Measurements from ENCODE around the gene TREH.

DNA sequence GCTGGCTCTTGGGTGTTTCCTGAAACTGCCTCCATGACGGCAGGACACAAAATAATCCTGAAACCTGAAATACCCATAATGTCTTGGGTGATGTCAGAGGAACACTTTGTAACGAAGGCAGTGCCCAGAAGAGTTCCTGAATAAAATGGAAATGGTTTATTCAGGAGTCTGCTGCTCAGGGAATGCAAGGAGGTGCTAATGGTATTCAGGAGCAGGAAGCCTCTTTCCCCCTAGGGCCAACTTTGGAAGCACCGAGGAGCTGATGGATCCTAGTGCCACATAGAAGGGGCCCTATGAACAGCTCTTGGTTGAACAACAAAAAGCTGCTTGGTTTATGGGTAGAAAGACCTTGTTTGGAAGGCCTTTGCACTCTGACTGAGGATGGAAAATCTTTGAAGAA lies 15.5 kb downstream of the TREH start:
- TF ChIP-seq POLR2A (IDR thresholded peaks at IDR 0.05), result no peak
- TF ChIP-seq, protein P1, sequence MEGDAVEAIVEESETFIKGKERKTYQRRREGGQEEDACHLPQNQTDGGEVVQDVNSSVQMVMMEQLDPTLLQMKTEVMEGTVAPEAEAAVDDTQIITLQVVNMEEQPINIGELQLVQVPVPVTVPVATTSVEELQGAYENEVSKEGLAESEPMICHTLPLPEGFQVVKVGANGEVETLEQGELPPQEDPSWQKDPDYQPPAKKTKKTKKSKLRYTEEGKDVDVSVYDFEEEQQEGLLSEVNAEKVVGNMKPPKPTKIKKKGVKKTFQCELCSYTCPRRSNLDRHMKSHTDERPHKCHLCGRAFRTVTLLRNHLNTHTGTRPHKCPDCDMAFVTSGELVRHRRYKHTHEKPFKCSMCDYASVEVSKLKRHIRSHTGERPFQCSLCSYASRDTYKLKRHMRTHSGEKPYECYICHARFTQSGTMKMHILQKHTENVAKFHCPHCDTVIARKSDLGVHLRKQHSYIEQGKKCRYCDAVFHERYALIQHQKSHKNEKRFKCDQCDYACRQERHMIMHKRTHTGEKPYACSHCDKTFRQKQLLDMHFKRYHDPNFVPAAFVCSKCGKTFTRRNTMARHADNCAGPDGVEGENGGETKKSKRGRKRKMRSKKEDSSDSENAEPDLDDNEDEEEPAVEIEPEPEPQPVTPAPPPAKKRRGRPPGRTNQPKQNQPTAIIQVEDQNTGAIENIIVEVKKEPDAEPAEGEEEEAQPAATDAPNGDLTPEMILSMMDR (IDR thresholded peaks at IDR 0.05), result no peak
- no peak for TF ChIP-seq EP300 (IDR thresholded peaks at IDR 0.05)
